Ishikawa (cell line): ENCODE results near the gene CHPF.

Source experiments
- CEBPB ChIP-seq: IDR thresholded peaks from 2 replicates; pipeline ENCODE4 v1.6.1; 2012
- CREB1 ChIP-seq: IDR thresholded peaks from 2 replicates; pipeline ENCODE4 v1.6.1; 2012; ENCODE audit warnings: low read depth
- EGR1 ChIP-seq: IDR thresholded peaks from 2 replicates; pipeline ENCODE4 v1.6.1; 2012
- EP300 ChIP-seq: IDR thresholded peaks from 2 replicates; pipeline ENCODE4 v1.6.1; 2012; ENCODE audit warnings: borderline replicate concordance
- FOXM1 ChIP-seq: IDR thresholded peaks from 2 replicates; pipeline ENCODE4 v1.6.1; 2012; ENCODE audit warnings: low read depth, borderline replicate concordance
- MAX ChIP-seq: IDR thresholded peaks from 2 replicates; pipeline ENCODE4 v1.6.1; 2012
- NFIC ChIP-seq: IDR thresholded peaks from 2 replicates; pipeline ENCODE4 v1.6.1; 2012
- RAD21 ChIP-seq: IDR thresholded peaks from 2 replicates; pipeline ENCODE4 v1.6.1; 2012; ENCODE audit warnings: low read depth
- REST ChIP-seq: IDR thresholded peaks from 2 replicates; pipeline ENCODE4 v1.6.1; 2012; ENCODE audit warnings: low read depth, mild to moderate bottlenecking
- TAF1 ChIP-seq: IDR thresholded peaks from 2 replicates; pipeline ENCODE4 v1.6.1; 2012; ENCODE audit warnings: low read depth, mild to moderate bottlenecking
- TCF12 ChIP-seq: IDR thresholded peaks from 2 replicates; pipeline ENCODE4 v1.6.1; 2012; ENCODE audit warnings: low read depth
- TEAD4 ChIP-seq: IDR thresholded peaks from 2 replicates; pipeline ENCODE4 v1.6.1; 2012
- USF1 ChIP-seq: IDR thresholded peaks from 2 replicates; pipeline ENCODE4 v1.6.1; 2012
- YY1 ChIP-seq: IDR thresholded peaks from 2 replicates; pipeline ENCODE4 v1.6.1; 2012; ENCODE audit warnings: low read depth
- ZBTB7A ChIP-seq: IDR thresholded peaks from 2 replicates; pipeline ENCODE4 v1.6.1; 2012; ENCODE audit warnings: low read depth

Gene CHPF

GRCh38 chr2:219521066-219521880 is 22.3 kb downstream of the CHPF start:
- TF ChIP-seq EGR1 (no peak), TCF12 (no peak), REST (no peak), TEAD4 (0 out of 2 replicates have a peak, but pooled peaks have one; percentile 16), MAX (0 out of 2 replicates have a peak, but pooled peaks have one; percentile 25), ZBTB7A (peak; percentile 82), RAD21 (peak; percentile 59)

GRCh38 chr2:219520079-219520478 is 23.5 kb downstream of the CHPF start:
- TF ChIP-seq RAD21 (no peak), CREB1 (no peak), MAX (no peak), TCF12 (no peak), EP300 (no peak), YY1 (no peak), REST (no peak), EGR1 (no peak)

GRCh38 chr2:219519526-219519916 is 24.1 kb downstream of the CHPF start:
- TF ChIP-seq FOXM1 (no peak), TCF12 (no peak), REST (peak; percentile 35; the same call in 1 of the 2 replicates), TAF1 (no peak), CEBPB (no peak), TEAD4 (no peak)

GRCh38 chr2:219517954-219518778 is 25.4 kb downstream of the CHPF start:
- TF ChIP-seq CREB1 = no peak
- no peak for TF ChIP-seq CEBPB
- TF ChIP-seq REST = no peak
- no peak for TF ChIP-seq FOXM1
- no peak for TF ChIP-seq YY1
- no peak for TF ChIP-seq RAD21
- TF ChIP-seq NFIC = no peak
- no peak for TF ChIP-seq USF1
- no peak for TF ChIP-seq TAF1
- no peak for TF ChIP-seq EP300
- no peak for TF ChIP-seq TCF12
- no peak for TF ChIP-seq MAX
